SK-N-SH (cell line): ENCODE data around the gene HNRNPUL1. TPM values are rescaled to one million over a fixed set of nuclear protein-coding genes. Genes with fewer than 3 reads are reported as not detected.

Source experiments
- CTCF ChIA-PET: fragments of 300-600, 350-600 bp; formaldehyde crosslinking; extraction: SDS; loops from one replicate; lab custom pipeline; 2021; lab: Yijun Ruan, JAX
- POLR2A ChIA-PET: fragments of 350-600 bp; sonication (Branson Sonifier 250); formaldehyde crosslinking; extraction: SDS; loops from one replicate; lab custom pipeline; 2020; ENCODE audit warnings: antibody characterized with exemption, inconsistent platforms; lab: Yijun Ruan, JAX
- DNase-seq: peaks from one replicate; pipeline ENCODE4 v3.0.0; 2012
- H2AFZ ChIP-seq: fragments of 200-600 bp; sonication (generic); 2 replicates; pipeline ENCODE4 v1.8.1; 2016; ENCODE audit warnings: antibody characterized with exemption, mild to moderate bottlenecking, low read depth
- H3F3A ChIP-seq: fragments of 200-600 bp; sonication (generic); replicated peaks from 2 replicates; pipeline ENCODE3; 2016; ENCODE audit warnings: antibody characterized with exemption, mild to moderate bottlenecking; ENCODE audit not compliant: insufficient read depth
- H3K27ac ChIP-seq, 2 experiments: fragments of 200-500 bp in 1 of 2; fragments of 200-600 bp in 1 of 2; sonication (Bioruptor generic) in 1 of 2; sonication (generic), shearing (Covaris generic) in 1 of 2; 2 replicates each; pipeline versions ENCODE4 v1.5.1 to v1.6.1; 2014 to 2016; ENCODE audit warnings: low read depth in 2 of 2, inconsistent platforms in 1 of 2, low read length in 1 of 2, mild to moderate bottlenecking in 1 of 2, mixed read lengths in 1 of 2
- H3K27me3 ChIP-seq: fragments of 200-600 bp; sonication (generic), shearing (Covaris generic); 2 replicates; pipeline ENCODE4 v1.6.1; 2016; ENCODE audit warnings: mixed run types; ENCODE audit not compliant: insufficient read depth
- H3K36me3 ChIP-seq, 2 experiments: fragments of 200-500 bp in 1 of 2; fragments of 200-600 bp in 1 of 2; sonication (Bioruptor generic) in 1 of 2; sonication (generic) in 1 of 2; replicated peaks in 1 of 2; 2 replicates each; pipeline versions ENCODE3 to v1.5.1; 2014 to 2016; ENCODE audit warnings: low read length in 1 of 2, mild to moderate bottlenecking in 1 of 2; ENCODE audit not compliant: insufficient read depth in 2 of 2, control insufficient read depth in 1 of 2
- H3K4me1 ChIP-seq, 2 experiments: fragments of 200-500 bp in 1 of 2; fragments of 200-600 bp in 1 of 2; sonication (Bioruptor generic) in 1 of 2; sonication (generic), shearing (Covaris generic) in 1 of 2; 2 replicates each; pipeline versions ENCODE4 v1.5.1 to v1.6.1; 2014 to 2016; ENCODE audit warnings: low read depth in 1 of 2, low read length in 1 of 2, mixed run types in 1 of 2; ENCODE audit not compliant: insufficient read depth in 2 of 2, control insufficient read depth in 1 of 2
- H3K4me2 ChIP-seq: fragments of 200-600 bp; sonication (generic), shearing (Covaris generic); 2 replicates; pipeline ENCODE4 v1.6.1; 2017; ENCODE audit warnings: mixed run types
- H3K4me3 ChIP-seq, 2 experiments: fragments of 200-500 bp in 1 of 2; fragments of 200-600 bp in 1 of 2; sonication (Bioruptor generic) in 1 of 2; sonication (generic), shearing (Covaris generic) in 1 of 2; 2 replicates each; pipeline versions ENCODE4 v1.5.1 to v1.8.1; 2014 to 2016; ENCODE audit warnings: low read depth in 2 of 2, inconsistent platforms in 1 of 2, low read length in 1 of 2, mild to moderate bottlenecking in 1 of 2, mixed read lengths in 1 of 2, moderate library complexity in 1 of 2
- H3K79me2 ChIP-seq: fragments of 200-600 bp; sonication (generic); 2 replicates; pipeline ENCODE4 v1.8.1; 2017; ENCODE audit warnings: mild to moderate bottlenecking; ENCODE audit not compliant: insufficient read depth
- H3K9ac ChIP-seq: fragments of 200-600 bp; sonication (generic); 2 replicates; pipeline ENCODE4 v1.6.1; 2017; ENCODE audit warnings: mixed run types
- H3K9me2 ChIP-seq: fragments of 200-600 bp; sonication (generic); 2 replicates; pipeline ENCODE4 v1.6.1; 2017; ENCODE audit warnings: mixed run types
- H3K9me3 ChIP-seq: fragments of 200-600 bp; sonication (generic); 2 replicates; pipeline ENCODE4 v1.6.1; 2017; ENCODE audit warnings: mixed run types, mild to moderate bottlenecking, moderate library complexity
- H4K20me1 ChIP-seq: fragments of 200-600 bp; sonication (generic); 2 replicates; pipeline ENCODE4 v1.6.1; 2017; ENCODE audit warnings: mild to moderate bottlenecking, mixed run types; ENCODE audit not compliant: insufficient read depth
- EP300 ChIP-seq, 2 experiments: IDR thresholded peaks; 2 replicates each; pipeline versions ENCODE4 v1.4.0 to v1.6.1; 2012; ENCODE audit warnings: borderline replicate concordance in 1 of 2, low read depth in 1 of 2, low read length in 1 of 2
- MAX ChIP-seq: IDR thresholded peaks from 2 replicates; pipeline ENCODE4 v1.4.0; 2012; ENCODE audit warnings: low read depth
- MXI1 ChIP-seq: IDR thresholded peaks from 2 replicates; pipeline ENCODE4 v1.6.1; 2012; ENCODE audit warnings: mild to moderate bottlenecking, low read depth, low read length, improper control_type of control experiment
- POLR2AphosphoS5 ChIP-seq: IDR thresholded peaks from 2 replicates; pipeline ENCODE4 v1.6.1; 2012; ENCODE audit warnings: low read depth, low read length
- RAD21 ChIP-seq: IDR thresholded peaks from 2 replicates; pipeline ENCODE4 v1.6.1; 2012; ENCODE audit warnings: mild to moderate bottlenecking, low read length
- REST ChIP-seq: IDR thresholded peaks from 2 replicates; pipeline ENCODE4 v1.6.1; 2012; ENCODE audit warnings: mild to moderate bottlenecking, low read depth, low read length, moderate library complexity
- TAF1 ChIP-seq: IDR thresholded peaks from 2 replicates; pipeline ENCODE4 v1.6.1; 2012; ENCODE audit warnings: low read depth, mild to moderate bottlenecking, low read length, moderate library complexity, borderline replicate concordance
- WGBS: methylation state at CpG from one replicate; pipeline ENCODE4 v1.1.6; 2017; ENCODE audit warnings: low lambda C conversion rate; 5-methylcytosine and 5-hydroxymethylcytosine counted together
- polyA plus RNA-seq, 3 experiments: library from polyadenylated mRNA; depleted of rRNA; stranded (reverse); fragments of >200 nt; gene quantifications; 2 replicates each; pipeline ENCODE4 v1.2.3, GENCODE V29; 2012

Gene HNRNPUL1
- polyA plus RNA-seq, 1 of the 3 experiments (the other 2 are of a cell fraction), result 41.5 TPM

- Histone ChIP-seq H2AFZ (no peak overlapping the region; the same call in 1 of the 2 replicates), H3K79me2 (peaks cover 59% of the 10 kb centered on the region), H3K4me2 (peak overlapping the region; percentile 92), H3F3A (peaks cover 35% of the 10 kb centered on the region), H3K4me1 (peaks cover 11 to 12% of the 10 kb centered on the region in 2 experiments; a peak in 2 of 4 replicates), H3K36me3 (peaks cover 28 to 43% of the 10 kb centered on the region in 2 experiments), H3K9me3 (no peaks in the 10 kb centered on the region), H3K27me3 (no peaks in the 10 kb centered on the region), H4K20me1 (peaks cover 20% of the 10 kb centered on the region), H3K4me3 (peak overlapping the region; percentile 83 to 86), H3K27ac (peak overlapping the region; percentile 92 to 93), H3K9me2 (no peaks in the 10 kb centered on the region), H3K9ac (peak overlapping the region; percentile 99)
- ChIA-PET CTCF (interaction anchor here (0.6 to 4.7 kb wide), 8 partner anchors 13 to 300 kb away, joined by 3 to 61 read pairs (median 4); no protein-coding TSS in a partner anchor), POLR2A (interaction anchor here (0.9 to 2.0 kb wide), 3 partner anchors 9 to 44 kb away, joined by 3 to 6 read pairs (median 4); no protein-coding TSS in a partner anchor)
- DNase-seq, result peak; percentile 67
- TF ChIP-seq MXI1 (peak; percentile 22; the same call in 1 of the 2 replicates), REST (peak; percentile 21; the same call in 1 of the 2 replicates), TAF1 (peak; percentile 7; the same call in 1 of the 2 replicates), RAD21 (no peak)
- WGBS, result under 1% methylated on average over 46 of the region's 75 CpGs
Observed at GRCh38 chr19:41264581-41265394, 616 bp downstream of the HNRNPUL1 start.

GRCh38 chr19:41265395-41266153, 1.4 kb downstream of the HNRNPUL1 start:
- POLR2A ChIA-PET, result interaction anchor here (2.0 kb wide), 1 partner anchor 43 kb away, joined by 6 read pairs; no protein-coding TSS in a partner anchor
- TF ChIP-seq EP300 (IDR thresholded peaks at IDR 0.05; ENCODE audit: borderline replicate concordance in 1 of 2, low read depth in 1 of 2, low read length in 1 of 2) (no peak), REST (no peak), MAX (no peak), POLR2AphosphoS5 (peak; percentile 35; the same call in 1 of the 2 replicates)
- Histone ChIP-seq H3K9ac (peak overlapping the region; percentile 99), H3K4me3 (peak overlapping the region; percentile 83 to 86), H3K27ac (peak overlapping the region; percentile 92 to 93), H3K9me3 (no peaks in the 10 kb centered on the region), H2AFZ (no peak overlapping the region), H3K4me1 (peaks cover 11 to 12% of the 10 kb centered on the region in 2 experiments; a peak in 2 of 4 replicates), H3F3A (peaks cover 27% of the 10 kb centered on the region), H3K9me2 (no peaks in the 10 kb centered on the region), H3K79me2 (peaks cover 61% of the 10 kb centered on the region), H3K36me3 (peaks cover 27 to 44% of the 10 kb centered on the region in 2 experiments), H3K27me3 (no peaks in the 10 kb centered on the region), H3K4me2 (peak overlapping the region; percentile 92), H4K20me1 (peaks cover 20% of the 10 kb centered on the region)
- CTCF ChIA-PET, result interaction anchor here (0.8 to 4.1 kb wide), 4 partner anchors 15 to 61 kb away, joined by 3 to 18 read pairs (median 6); no protein-coding TSS in a partner anchor
- WGBS, result 23% methylated on average over 17 of the region's 17 CpGs
- DNase-seq, result peak; percentile 27
